Keratinocyte (primary cell): ENCODE results near the gene MPV17L2. TPM values are rescaled to one million over a fixed set of nuclear protein-coding genes. Genes with fewer than 3 reads are reported as not detected.

Experiments
- DNase-seq: peaks from one replicate; pipeline ENCODE4 v3.0.0-alpha.2; 2011; ENCODE audit warnings: low read depth, missing footprints, low spot score
- FAIRE-seq: peaks from 2 replicates; lab custom pipeline; 2011; peaks lifted over from hg19 to GRCh38; lab: Jason Lieb, UNC
- H2AFZ ChIP-seq: 2 replicates; pipeline ENCODE4 v1.6.0; 2012; ENCODE audit warnings: low read length, control low read depth, inconsistent platforms; ENCODE audit not compliant: control insufficient read depth
- H3K27ac ChIP-seq: 2 replicates; pipeline ENCODE4 v1.5.1; 2011; ENCODE audit warnings: low read length; ENCODE audit not compliant: control insufficient read depth, insufficient read depth
- H3K27me3 ChIP-seq: 3 replicates; pipeline ENCODE4 v1.6.0; 2011; ENCODE audit warnings: low read length; ENCODE audit not compliant: control insufficient read depth, insufficient read depth; ENCODE audit errors: extremely low read depth
- H3K36me3 ChIP-seq, 2 experiments: 2 replicates in 1 of 2; 3 replicates in 1 of 2; pipeline ENCODE4 v1.5.1; 2011; ENCODE audit warnings: low read length in 2 of 2, mild to moderate bottlenecking in 1 of 2; ENCODE audit not compliant: control insufficient read depth in 2 of 2, insufficient read depth in 2 of 2; ENCODE audit errors: extremely low read depth in 1 of 2
- H3K4me1 ChIP-seq: 3 replicates; pipeline ENCODE4 v1.5.1; 2011; ENCODE audit warnings: low read length; ENCODE audit not compliant: control insufficient read depth, insufficient read depth; ENCODE audit errors: extremely low read depth
- H3K4me2 ChIP-seq: 3 replicates; pipeline ENCODE4 v1.6.0; 2011; ENCODE audit warnings: low read depth, low read length; ENCODE audit not compliant: control insufficient read depth, insufficient read depth; ENCODE audit errors: extremely low read depth
- H3K4me3 ChIP-seq, 3 experiments: fragments of 200-600 bp in 1 of 3; sonication (generic) in 1 of 3; 2 replicates in 2 of 3; 3 replicates in 1 of 3; pipeline ENCODE4 v1.5.1; 2011 to 2016; ENCODE audit warnings: low read length in 3 of 3, mild to moderate bottlenecking in 3 of 3, control low read depth in 2 of 3, inconsistent platforms in 1 of 3, low read depth in 1 of 3, mixed read lengths in 1 of 3, mixed run types in 1 of 3, moderate library complexity in 1 of 3; ENCODE audit not compliant: control insufficient read depth in 2 of 3, insufficient read depth in 2 of 3; ENCODE audit errors: extremely low read depth in 1 of 3
- H3K79me2 ChIP-seq: 2 replicates; pipeline ENCODE4 v1.6.0; 2012; ENCODE audit warnings: low read length; ENCODE audit not compliant: control insufficient read depth, insufficient read depth
- H3K9ac ChIP-seq: 3 replicates; pipeline ENCODE4 v1.6.0; 2011; ENCODE audit warnings: low read length; ENCODE audit not compliant: control insufficient read depth, insufficient read depth; ENCODE audit errors: extremely low read depth
- H3K9me1 ChIP-seq: 3 replicates; pipeline ENCODE4 v1.6.0; 2011; ENCODE audit warnings: low read length; ENCODE audit not compliant: control insufficient read depth, insufficient read depth; ENCODE audit errors: extremely low read depth
- H3K9me3 ChIP-seq: 2 replicates; pipeline ENCODE4 v1.5.1; 2012; ENCODE audit warnings: low read depth, low read length; ENCODE audit not compliant: control insufficient read depth
- H4K20me1 ChIP-seq: 3 replicates; pipeline ENCODE4 v1.6.0; 2011; ENCODE audit warnings: low read length; ENCODE audit not compliant: control insufficient read depth, insufficient read depth; ENCODE audit errors: extremely low read depth
- EZH2 ChIP-seq: IDR thresholded peaks from one replicate; pipeline ENCODE4 v1.6.1; 2012; ENCODE audit warnings: inconsistent platforms, mild to moderate bottlenecking, low read length, moderate library complexity
- dilution Hi-C: fragments of 300-500 bp; cut with MboI; formaldehyde crosslinking; loops from one replicate; pipeline ENCODE4 v1.7.0; 2020; ENCODE audit warnings: low sequenced_read_pairs; ENCODE audit not compliant: extremely low pct_ligation_motif_present
- polyA plus RNA-seq, 5 experiments: library from polyadenylated mRNA; depleted of rRNA in 3 of 5; stranded (reverse) in 3 of 5; stranded (forward) in 1 of 5; unstranded in 1 of 5; fragments of >200 nt; gene quantifications; 1 replicate in 1 of 5; 2 replicates in 3 of 5; 3 replicates in 1 of 5; pipeline versions ENCODE4 v1.2.1 to v1.2.3, GENCODE V29; 2011 to 2012; ENCODE audit warnings: missing spikeins in 2 of 5, low read depth in 1 of 5, low replicate concordance in 1 of 5
- TF ChIP-seq, protein P1 (sequence below), 3 experiments: IDR thresholded peaks in 1 of 3; conservative IDR thresholded peaks in 1 of 3; optimal IDR thresholded peaks in 1 of 3; 2 replicates in 2 of 3; 3 replicates in 1 of 3; pipeline versions ENCODE3 to v1.5.1; 2011; ENCODE audit warnings: low read length in 3 of 3, mild to moderate bottlenecking in 3 of 3, moderate library complexity in 2 of 3, control low read depth in 1 of 3, inconsistent platforms in 1 of 3; ENCODE audit not compliant: insufficient read depth in 2 of 3; ENCODE audit errors: extremely low read depth in 1 of 3

The MPV17L2 gene
- polyA plus RNA-seq, 1 donor (not counting 4 experiments of a cell fraction or from before 2014, with no cell fraction given) = 26.3 TPM

DNA sequence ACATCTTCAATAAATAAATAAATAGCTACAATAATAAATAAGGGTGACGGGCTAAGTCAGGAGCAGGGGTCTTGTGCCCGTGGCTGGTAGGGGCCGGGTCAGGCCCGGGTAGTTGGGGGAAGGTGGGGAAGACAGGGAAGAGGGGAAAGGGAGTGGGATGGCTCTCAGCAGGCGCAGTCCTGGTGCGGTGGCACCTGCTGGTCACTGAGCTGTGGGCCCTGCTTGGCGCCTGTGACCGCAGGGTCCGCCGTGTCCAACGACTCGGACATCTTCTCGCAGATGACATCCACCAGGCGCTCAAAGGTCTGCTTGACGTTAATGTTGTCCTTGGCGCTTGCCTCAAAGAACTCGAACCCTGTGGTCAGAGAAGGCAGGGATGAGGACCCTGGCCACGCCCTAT lies 4.3 kb downstream of the MPV17L2 start:
- H3K4me3 ChIP-seq = no peak overlapping the region
- dilution Hi-C loops = no loop called here
- no peak for TF ChIP-seq EZH2
- TF ChIP-seq, protein P1, sequence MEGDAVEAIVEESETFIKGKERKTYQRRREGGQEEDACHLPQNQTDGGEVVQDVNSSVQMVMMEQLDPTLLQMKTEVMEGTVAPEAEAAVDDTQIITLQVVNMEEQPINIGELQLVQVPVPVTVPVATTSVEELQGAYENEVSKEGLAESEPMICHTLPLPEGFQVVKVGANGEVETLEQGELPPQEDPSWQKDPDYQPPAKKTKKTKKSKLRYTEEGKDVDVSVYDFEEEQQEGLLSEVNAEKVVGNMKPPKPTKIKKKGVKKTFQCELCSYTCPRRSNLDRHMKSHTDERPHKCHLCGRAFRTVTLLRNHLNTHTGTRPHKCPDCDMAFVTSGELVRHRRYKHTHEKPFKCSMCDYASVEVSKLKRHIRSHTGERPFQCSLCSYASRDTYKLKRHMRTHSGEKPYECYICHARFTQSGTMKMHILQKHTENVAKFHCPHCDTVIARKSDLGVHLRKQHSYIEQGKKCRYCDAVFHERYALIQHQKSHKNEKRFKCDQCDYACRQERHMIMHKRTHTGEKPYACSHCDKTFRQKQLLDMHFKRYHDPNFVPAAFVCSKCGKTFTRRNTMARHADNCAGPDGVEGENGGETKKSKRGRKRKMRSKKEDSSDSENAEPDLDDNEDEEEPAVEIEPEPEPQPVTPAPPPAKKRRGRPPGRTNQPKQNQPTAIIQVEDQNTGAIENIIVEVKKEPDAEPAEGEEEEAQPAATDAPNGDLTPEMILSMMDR (optimal IDR thresholded peaks at IDR 0.05 in 1 of 3, IDR thresholded peaks at IDR 0.05 in 1 of 3, conservative IDR thresholded peaks at IDR 0.05 in 1 of 3; ENCODE audit: extremely low read depth in 1 of 3, insufficient read depth in 2 of 3, low read length in 3 of 3) = no peak
- no peak overlapping the region for H3K4me2 ChIP-seq
- peaks cover 4 to 9% of the 10 kb centered on the region in 2 experiments for H3K36me3 ChIP-seq
- no peaks in the 10 kb centered on the region for H3K27me3 ChIP-seq
- no peak overlapping the region for H3K27ac ChIP-seq
- no peak for DNase-seq
- H4K20me1 ChIP-seq = no peaks in the 10 kb centered on the region
- H3K9ac ChIP-seq = no peak overlapping the region
- H2AFZ ChIP-seq = no peak overlapping the region
- no peaks in the 10 kb centered on the region for H3K9me3 ChIP-seq
- H3K4me1 ChIP-seq = peaks cover 12% of the 10 kb centered on the region
- H3K79me2 ChIP-seq = peaks cover 6% of the 10 kb centered on the region
- peaks cover 4% of the 10 kb centered on the region for H3K9me1 ChIP-seq
- no peak for FAIRE-seq

DNA sequence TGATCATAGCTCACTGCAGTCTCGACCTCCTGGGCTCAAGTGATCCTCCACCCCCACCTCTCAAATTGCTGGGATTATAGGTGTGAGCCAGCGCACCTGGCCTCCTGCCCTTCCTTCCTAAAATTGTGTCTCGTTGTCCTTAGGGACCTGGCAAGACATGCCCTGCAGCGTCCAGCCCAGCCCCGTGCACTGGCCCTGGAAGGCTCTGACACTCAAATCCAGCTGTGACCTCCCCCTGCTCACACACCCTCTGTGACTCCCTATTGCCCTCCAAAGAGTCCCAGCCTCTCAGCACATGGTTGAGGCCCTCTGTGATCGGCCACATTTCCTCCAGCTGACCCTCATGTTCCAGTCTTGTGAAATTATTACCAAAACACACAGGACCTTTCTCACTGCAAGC lies 4.9 kb downstream of the MPV17L2 start:
- Histone ChIP-seq H3K36me3 (peaks cover 4 to 9% of the 10 kb centered on the region in 2 experiments), H3K9ac (no peak overlapping the region), H3K9me3 (no peaks in the 10 kb centered on the region), H3K27me3 (peaks cover 2% of the 10 kb centered on the region), H2AFZ (no peak overlapping the region), H3K4me1 (peaks cover 13% of the 10 kb centered on the region), H3K9me1 (peaks cover 4% of the 10 kb centered on the region), H4K20me1 (no peaks in the 10 kb centered on the region), H3K27ac (no peak overlapping the region), H3K4me2 (no peak overlapping the region), H3K79me2 (peaks cover 6% of the 10 kb centered on the region), H3K4me3 (no peak overlapping the region)
- TF ChIP-seq, protein P1 (optimal IDR thresholded peaks at IDR 0.05 in 1 of 3, IDR thresholded peaks at IDR 0.05 in 1 of 3, conservative IDR thresholded peaks at IDR 0.05 in 1 of 3; ENCODE audit: extremely low read depth in 1 of 3, insufficient read depth in 2 of 3, low read length in 3 of 3) = no peak
- TF ChIP-seq EZH2 = no peak
- FAIRE-seq (no peak), DNase-seq (no peak)
- dilution Hi-C loops = no loop called here
